B cell (primary cell): ENCODE results near the gene EMILIN3. TPM values are rescaled to one million over a fixed set of nuclear protein-coding genes. Genes with fewer than 3 reads are reported as not detected.

Source experiments
- ATAC-seq: fragments of 200-7000 bp; cut with Tn5 transposase; one replicate; pipeline ENCODE4 v1.10.0; 2021; ENCODE audit warnings: low read depth, mild to moderate bottlenecking, moderate number of reproducible peaks, moderate library complexity
- CTCF ChIA-PET: fragments of 350-600 bp; sonication (Branson Sonifier 250); formaldehyde crosslinking; loops from one replicate; lab custom pipeline; 2021; ENCODE audit warnings: antibody characterized with exemption, inconsistent platforms; lab: Charles Lee
- POLR2A ChIA-PET: fragments of 350-600 bp; sonication (Branson Sonifier 250); formaldehyde crosslinking; loops from one replicate; lab custom pipeline; 2021; ENCODE audit warnings: antibody characterized with exemption; lab: Charles Lee
- DNase-seq: peaks from one replicate; pipeline ENCODE4 v3.0.0; 2013
- H2AFZ ChIP-seq: 2 replicates; pipeline ENCODE4 v1.6.1; 2012; ENCODE audit warnings: mild to moderate bottlenecking, low read depth, low read length; ENCODE audit not compliant: insufficient read depth, poor library complexity, severe bottlenecking
- H3K27ac ChIP-seq, 2 donors: 1 replicate in 1 of 2; 2 replicates in 1 of 2; pipeline ENCODE4 v1.5.1; 2012 to 2013; ENCODE audit warnings: low read length in 2 of 2, mild to moderate bottlenecking in 2 of 2, moderate library complexity in 1 of 2
- H3K27me3 ChIP-seq, 4 experiments: fragments of 200-600 bp in 1 of 4; sonication (generic) in 1 of 4; replicated peaks in 1 of 4; 1 replicate in 2 of 4; 2 replicates in 2 of 4; pipeline versions ENCODE4 v1.6.1 to v1.7.0; 2013 to 2016; ENCODE audit warnings: low read length in 3 of 4, mild to moderate bottlenecking in 2 of 4, mixed read lengths in 1 of 4, moderate library complexity in 1 of 4; ENCODE audit not compliant: insufficient read depth in 4 of 4, control insufficient read depth in 3 of 4; ENCODE audit errors: control extremely low read depth in 1 of 4
- H3K36me3 ChIP-seq, 2 experiments: replicated peaks in 1 of 2; 1 replicate in 1 of 2; 2 replicates in 1 of 2; pipeline versions ENCODE4 v1.6.1 to v1.7.1; 2013; ENCODE audit warnings: low read length in 1 of 2; ENCODE audit not compliant: insufficient read depth in 2 of 2, control insufficient read depth in 1 of 2; ENCODE audit errors: control extremely low read depth in 1 of 2, extremely low read depth in 1 of 2
- H3K4me1 ChIP-seq, 2 donors: fragments of 200-600 bp in 1 of 2; sonication (generic) in 1 of 2; 1 replicate in 1 of 2; 2 replicates in 1 of 2; pipeline versions ENCODE4 v1.5.1 to v1.6.1; 2013 to 2017; ENCODE audit warnings: low read length in 2 of 2; ENCODE audit not compliant: control insufficient read depth in 2 of 2, insufficient read depth in 2 of 2
- H3K4me2 ChIP-seq: replicated peaks from 2 replicates; pipeline ENCODE3; 2012; ENCODE audit warnings: mild to moderate bottlenecking, low read depth, low read length; ENCODE audit not compliant: poor library complexity, severe bottlenecking
- H3K4me3 ChIP-seq, 5 experiments: fragments of 200-600 bp in 1 of 5; sonication (generic) in 1 of 5; 1 replicate in 3 of 5; 2 replicates in 2 of 5; pipeline versions ENCODE4 v1.5.1 to v1.7.0; 2011 to 2016; ENCODE audit warnings: low read length in 4 of 5, mild to moderate bottlenecking in 4 of 5, low read depth in 2 of 5, control low read depth in 1 of 5, moderate library complexity in 1 of 5; ENCODE audit not compliant: insufficient read depth in 1 of 5; ENCODE audit errors: control extremely low read depth in 1 of 5, extremely low read depth in 1 of 5
- H3K79me2 ChIP-seq: fragments of 200-600 bp; sonication (generic); one replicate; pipeline ENCODE4 v1.6.0; 2016; ENCODE audit warnings: low read length; ENCODE audit not compliant: control insufficient read depth, insufficient read depth
- H3K9ac ChIP-seq: fragments of 200-600 bp; sonication (generic); 2 replicates; pipeline ENCODE4 v1.6.1; 2017; ENCODE audit warnings: mild to moderate bottlenecking, low read length, moderate library complexity
- H3K9me3 ChIP-seq, 3 donors: one replicate each; pipeline versions ENCODE4 v1.6.1 to v1.7.1; 2013; ENCODE audit warnings: low read length in 2 of 3; ENCODE audit not compliant: control insufficient read depth in 2 of 3, insufficient read depth in 1 of 3; ENCODE audit errors: control extremely low read depth in 1 of 3
- H4K20me1 ChIP-seq: 2 replicates; pipeline ENCODE4 v1.6.0; 2012; ENCODE audit warnings: mild to moderate bottlenecking, low read length; ENCODE audit not compliant: insufficient read depth, control insufficient read depth, poor library complexity, severe bottlenecking
- H3K27ac Mint-ChIP-seq: one replicate; pipeline ENCODE4 v1.8.0; 2021; ENCODE audit warnings: mixed read lengths
- H3K27me3 Mint-ChIP-seq: one replicate; pipeline ENCODE4 v1.8.0; 2021; ENCODE audit warnings: mixed read lengths
- H3K4me1 Mint-ChIP-seq: one replicate; pipeline ENCODE4 v1.8.0; 2021; ENCODE audit warnings: mixed read lengths
- H3K4me3 Mint-ChIP-seq: one replicate; pipeline ENCODE4 v1.8.0; 2021; ENCODE audit warnings: mixed read lengths
- H3K9me3 Mint-ChIP-seq: one replicate; pipeline ENCODE4 v1.8.0; 2022; ENCODE audit warnings: mixed read lengths; ENCODE audit not compliant: insufficient read depth
- EZH2 ChIP-seq: IDR thresholded peaks from 2 replicates; pipeline ENCODE4 v1.6.1; 2012; ENCODE audit warnings: borderline replicate concordance, low read depth, mild to moderate bottlenecking, moderate library complexity, low read length; ENCODE audit not compliant: insufficient read depth, poor library complexity, severe bottlenecking
- WGBS: methylation state at CpG from one replicate; pipeline ENCODE4 v1.1.5; 2013; ENCODE audit warnings: missing lambda C conversion rate; ENCODE audit not compliant: insufficient coverage; 5-methylcytosine and 5-hydroxymethylcytosine counted together
- intact Hi-C: fragments of 100-400 bp; cut with micrococcal nuclease; formaldehyde crosslinking; loops from one replicate; pipeline ENCODE4 v1.10.0; 2022
- polyA plus RNA-seq: library from polyadenylated mRNA; depleted of rRNA; stranded (reverse); fragments of >200 nt; gene quantifications from 2 replicates; pipeline ENCODE4 v1.2.3, GENCODE V29; 2012
- total RNA-seq, 2 donors: library from RNA; stranded (reverse); fragments of 120-200 nt in 1 of 2; gene quantifications; 1 replicate in 1 of 2; 2 replicates in 1 of 2; pipeline versions ENCODE4 v1.2.3 to v1.2.4, GENCODE V29; 2013 to 2022
- TF ChIP-seq, protein P1 (sequence below): fragments of 200-600 bp; IDR thresholded peaks from one replicate; pipeline ENCODE4 v1.8.0; 2022; ENCODE audit warnings: antibody characterized with exemption, mild to moderate bottlenecking

EMILIN3 gene
- total and polyA plus RNA-seq, 2 donors (not counting 1 experiment from before 2014, with no cell fraction given): not detected

DNA sequence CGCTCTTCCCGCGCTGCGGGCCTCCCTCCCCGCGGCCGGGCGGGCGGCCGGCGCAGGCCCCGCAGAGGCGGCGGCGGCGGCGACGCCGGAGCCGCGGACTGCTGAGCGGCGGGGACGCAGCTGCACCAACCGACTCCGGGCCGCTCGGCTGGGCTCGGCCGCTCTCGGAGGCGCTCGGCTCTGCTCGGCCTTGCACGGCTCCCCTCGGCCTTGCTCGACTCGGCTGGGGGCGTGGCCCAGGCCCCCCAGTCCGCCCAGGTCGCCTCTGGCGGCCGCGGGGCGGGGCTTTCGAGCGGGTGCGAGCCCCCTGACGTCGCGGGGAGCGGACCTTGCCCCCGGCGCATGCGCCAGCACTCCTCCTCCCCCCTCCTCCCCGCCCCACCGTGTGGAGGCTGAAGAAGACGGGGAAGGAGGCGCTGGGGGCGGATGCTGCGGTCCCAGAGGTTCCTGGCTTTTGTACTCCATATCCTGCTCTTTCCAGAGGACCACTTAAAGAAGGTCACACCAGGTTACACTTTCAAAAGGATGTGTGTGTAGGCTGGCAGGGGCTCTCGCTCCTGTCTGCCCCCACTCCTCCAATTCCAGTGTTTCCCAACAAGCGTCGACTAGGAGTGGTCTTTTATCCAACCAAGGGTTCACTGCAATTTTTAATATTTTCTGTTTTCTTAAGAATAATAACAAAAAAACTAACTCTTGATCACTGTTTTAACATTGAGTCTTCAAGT is 48.9 kb downstream of the EMILIN3 start, which contains the start of gene ZHX3:
Gene ZHX3, minus strand, starts transcription at position 186 of the 725 bp plus-strand sequence. CDS start 112,815 bp downstream, outside the sequence.
- no peaks in the 10 kb centered on the region for H4K20me1 ChIP-seq
- peak within 1 kb of the TSS; percentile 83 for H3K9ac ChIP-seq
- no peaks in the 10 kb centered on the region for H3K27me3 ChIP-seq
- ATAC-seq: peak; percentile 95
- TF ChIP-seq, protein P1, sequence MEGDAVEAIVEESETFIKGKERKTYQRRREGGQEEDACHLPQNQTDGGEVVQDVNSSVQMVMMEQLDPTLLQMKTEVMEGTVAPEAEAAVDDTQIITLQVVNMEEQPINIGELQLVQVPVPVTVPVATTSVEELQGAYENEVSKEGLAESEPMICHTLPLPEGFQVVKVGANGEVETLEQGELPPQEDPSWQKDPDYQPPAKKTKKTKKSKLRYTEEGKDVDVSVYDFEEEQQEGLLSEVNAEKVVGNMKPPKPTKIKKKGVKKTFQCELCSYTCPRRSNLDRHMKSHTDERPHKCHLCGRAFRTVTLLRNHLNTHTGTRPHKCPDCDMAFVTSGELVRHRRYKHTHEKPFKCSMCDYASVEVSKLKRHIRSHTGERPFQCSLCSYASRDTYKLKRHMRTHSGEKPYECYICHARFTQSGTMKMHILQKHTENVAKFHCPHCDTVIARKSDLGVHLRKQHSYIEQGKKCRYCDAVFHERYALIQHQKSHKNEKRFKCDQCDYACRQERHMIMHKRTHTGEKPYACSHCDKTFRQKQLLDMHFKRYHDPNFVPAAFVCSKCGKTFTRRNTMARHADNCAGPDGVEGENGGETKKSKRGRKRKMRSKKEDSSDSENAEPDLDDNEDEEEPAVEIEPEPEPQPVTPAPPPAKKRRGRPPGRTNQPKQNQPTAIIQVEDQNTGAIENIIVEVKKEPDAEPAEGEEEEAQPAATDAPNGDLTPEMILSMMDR: no peak
- TF ChIP-seq EZH2: no peak
- H3K79me2 ChIP-seq: peaks cover 17% of the 10 kb centered on the region
- under 1% methylated on average over 55 of the region's 64 CpGs for WGBS
- no peaks in the 10 kb centered on the region for H3K36me3 ChIP-seq
- Mint-ChIP-seq H3K4me3 (peak within 1 kb of the TSS; percentile 91), H3K4me1 (peaks cover 22% of the 10 kb centered on the region), H3K27ac (peak within 1 kb of the TSS; percentile 91), H3K27me3 (no peaks in the 10 kb centered on the region), H3K9me3 (no peaks in the 10 kb centered on the region)
- H3K4me3 ChIP-seq: peak within 1 kb of the TSS in 4 of 5 experiments; percentile 65 to 86 (median 74)
- H2AFZ ChIP-seq: peak within 1 kb of the TSS; percentile 83
- H3K27ac ChIP-seq: peak within 1 kb of the TSS; percentile 63 to 76
- DNase-seq: peak; percentile 98
- POLR2A ChIA-PET: interaction anchor here (2.3 kb wide), 1 partner anchor 12 kb away, joined by 11 read pairs; no protein-coding TSS in a partner anchor
- H3K4me1 ChIP-seq: peaks cover 11 to 12% of the 10 kb centered on the region in 2 donors
- CTCF ChIA-PET: interaction anchor here (1.4 to 1.8 kb wide), 5 partner anchors 12 to 183 kb away, joined by 3 to 6 read pairs (median 4); no protein-coding TSS in a partner anchor
- intact Hi-C loops: loop anchor here (1.0 to 5.0 kb wide), 6 partner anchors 11 to 375 kb away; partner anchors contain the start of genes CHD6, LPIN3, PLCG1 and TOP1
- H3K4me2 ChIP-seq: peak within 1 kb of the TSS; percentile 84
- H3K9me3 ChIP-seq: no peaks in the 10 kb centered on the region
